Kidney (tissue), 14 donors: Measurements from ENCODE around the gene VRTN. TPM values are rescaled to one million over a fixed set of nuclear protein-coding genes. Genes with fewer than 3 reads are reported as not detected.

ENCODE experiments used
- DNase-seq, 5 donors: peaks; one replicate each; pipeline ENCODE4 v3.0.0-alpha.2; 2013 to 2020
- FAIRE-seq: peaks from 2 replicates; lab custom pipeline; 2012; peaks lifted over from hg19 to GRCh38; lab: Jason Lieb, UNC
- H3K27ac ChIP-seq, 2 donors: one replicate each; pipeline ENCODE4 v1.7.0; 2013; ENCODE audit warnings: low read depth in 2 of 2, low read length in 2 of 2, inconsistent platforms in 1 of 2
- H3K27me3 ChIP-seq: one replicate; pipeline ENCODE4 v1.7.1; 2013; ENCODE audit warnings: low read length, inconsistent platforms; ENCODE audit not compliant: control insufficient read depth, insufficient read depth
- H3K36me3 ChIP-seq, 3 donors: one replicate each; pipeline versions ENCODE4 v1.7.0 to v1.7.1; 2013; ENCODE audit warnings: low read length in 3 of 3, control low read depth in 1 of 3, inconsistent platforms in 1 of 3; ENCODE audit not compliant: insufficient read depth in 3 of 3, control insufficient read depth in 2 of 3
- H3K4me1 ChIP-seq, 3 donors: one replicate each; pipeline versions ENCODE4 v1.7.0 to v1.7.1; 2013; ENCODE audit warnings: low read length in 3 of 3, inconsistent platforms in 1 of 3, low read depth in 1 of 3; ENCODE audit not compliant: control insufficient read depth in 2 of 3, insufficient read depth in 2 of 3
- H3K4me3 ChIP-seq, 3 donors: one replicate each; pipeline versions ENCODE4 v1.7.0 to v1.8.1; 2013; ENCODE audit warnings: low read length in 3 of 3, control low read depth in 1 of 3, inconsistent platforms in 1 of 3
- H3K9ac ChIP-seq, 3 donors: one replicate each; pipeline versions ENCODE4 v1.7.0 to v1.7.1; 2013; ENCODE audit warnings: low read length in 3 of 3, control low read depth in 1 of 3, inconsistent platforms in 1 of 3
- H3K9me3 ChIP-seq, 3 donors: one replicate each; pipeline versions ENCODE4 v1.7.0 to v1.7.1; 2013; ENCODE audit warnings: low read length in 3 of 3, control low read depth in 1 of 3, inconsistent platforms in 1 of 3; ENCODE audit not compliant: control insufficient read depth in 2 of 3, insufficient read depth in 1 of 3
- intact Hi-C: fragments of 100-400 bp; cut with DNase I; formaldehyde crosslinking; loops from one replicate; pipeline ENCODE4 v1.11.1; 2022
- polyA plus RNA-seq: library from polyadenylated mRNA; stranded (reverse); fragments of 350-450 nt; fragmentation: Illumina TruSeq; extraction: RNeasy Lipid Tissue Mini Kit (QIAGEN cat#74804); gene quantifications from one replicate; pipeline ENCODE4 v1.2.3, GENCODE V29; 2014; ENCODE audit warnings: low read depth, low replicate concordance; ENCODE audit not compliant: insufficient read depth
- total RNA-seq: library from RNA; stranded (reverse); fragmentation: NEBNext Ultra II Directional; extraction: Animal tissue kit (Norgen Biotek cat#: 25700); gene quantifications from one replicate; pipeline ENCODE4 v1.2.1, GENCODE V29; 2021
- TF ChIP-seq, protein P1 (sequence below): IDR thresholded peaks from 3 replicates; pipeline ENCODE4 v1.5.1; 2012; ENCODE audit warnings: mild to moderate bottlenecking, moderate library complexity, borderline replicate concordance; ENCODE audit not compliant: insufficient read depth; ENCODE audit errors: extremely low read depth
- donor health status: control.
- donor health status: control.
- donor health status: control.
- donor health status: control.
- donor health status: control.
- donor health status: DM: yes; HTN: yes; CAD: no.
- donor health status: Normal renal cell carcinoma (clear cell type).

Gene VRTN
- total and polyA plus RNA-seq, 2 donors from 2014 or later, result not detected

DNA sequence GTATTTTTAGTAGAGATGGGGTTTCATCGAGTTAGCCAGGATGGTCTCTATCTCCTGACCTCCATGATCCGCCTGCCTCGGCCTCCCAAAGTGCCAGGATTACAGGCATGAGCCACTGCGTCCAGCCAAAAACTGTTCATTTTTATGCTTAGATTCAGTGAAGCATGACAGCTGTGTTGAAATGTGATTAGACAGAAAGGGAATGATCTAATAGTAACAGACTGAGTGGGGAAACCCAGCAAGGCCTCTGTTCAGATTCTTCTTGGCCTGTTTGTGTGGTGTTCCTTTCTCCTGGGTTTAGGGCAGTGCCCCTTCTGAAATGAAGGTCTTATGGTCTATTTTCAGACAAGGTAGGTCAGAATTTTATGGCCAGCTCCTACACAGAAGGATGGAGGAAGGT is 33.7 kb upstream of the VRTN start:
- TF ChIP-seq, protein P1, sequence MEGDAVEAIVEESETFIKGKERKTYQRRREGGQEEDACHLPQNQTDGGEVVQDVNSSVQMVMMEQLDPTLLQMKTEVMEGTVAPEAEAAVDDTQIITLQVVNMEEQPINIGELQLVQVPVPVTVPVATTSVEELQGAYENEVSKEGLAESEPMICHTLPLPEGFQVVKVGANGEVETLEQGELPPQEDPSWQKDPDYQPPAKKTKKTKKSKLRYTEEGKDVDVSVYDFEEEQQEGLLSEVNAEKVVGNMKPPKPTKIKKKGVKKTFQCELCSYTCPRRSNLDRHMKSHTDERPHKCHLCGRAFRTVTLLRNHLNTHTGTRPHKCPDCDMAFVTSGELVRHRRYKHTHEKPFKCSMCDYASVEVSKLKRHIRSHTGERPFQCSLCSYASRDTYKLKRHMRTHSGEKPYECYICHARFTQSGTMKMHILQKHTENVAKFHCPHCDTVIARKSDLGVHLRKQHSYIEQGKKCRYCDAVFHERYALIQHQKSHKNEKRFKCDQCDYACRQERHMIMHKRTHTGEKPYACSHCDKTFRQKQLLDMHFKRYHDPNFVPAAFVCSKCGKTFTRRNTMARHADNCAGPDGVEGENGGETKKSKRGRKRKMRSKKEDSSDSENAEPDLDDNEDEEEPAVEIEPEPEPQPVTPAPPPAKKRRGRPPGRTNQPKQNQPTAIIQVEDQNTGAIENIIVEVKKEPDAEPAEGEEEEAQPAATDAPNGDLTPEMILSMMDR, result no peak
- H3K9me3 ChIP-seq, result no peaks in the 10 kb centered on the region
- intact Hi-C loops, result no loop called here
- peak in 1 of 5 donors; percentile 16 for DNase-seq
- H3K4me3 ChIP-seq, result no peak overlapping the region
- no peak overlapping the region for H3K27ac ChIP-seq
- H3K9ac ChIP-seq, result no peak overlapping the region
- no peak for FAIRE-seq
- H3K27me3 ChIP-seq, result no peaks in the 10 kb centered on the region
- peaks cover 0 to 4% (median 0%) of the 10 kb centered on the region in 3 donors for H3K4me1 ChIP-seq
- no peaks in the 10 kb centered on the region for H3K36me3 ChIP-seq

DNA sequence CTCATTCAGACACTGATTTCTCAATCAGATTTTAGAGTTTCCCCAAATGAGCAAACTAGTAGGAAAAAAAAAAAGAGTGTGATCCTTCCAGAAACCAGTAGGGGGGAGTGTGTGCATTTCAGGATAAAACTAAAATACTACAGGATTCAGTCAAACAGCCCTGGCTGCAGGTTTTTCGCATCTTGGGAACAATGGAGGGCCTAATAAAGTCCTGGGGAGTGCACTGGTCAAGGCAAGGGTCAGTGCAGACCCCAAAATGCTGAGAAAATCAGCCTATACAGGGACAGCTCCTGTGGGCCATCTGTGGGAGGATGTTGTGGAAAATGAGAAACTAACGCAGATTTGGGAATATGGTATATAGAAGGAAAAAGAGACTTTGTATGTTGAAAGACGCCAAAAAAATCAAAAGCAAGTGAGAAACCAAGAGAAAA is 23.3 kb upstream of the VRTN start:
- DNase-seq (peak in 2 of 5 donors; percentile 37 to 70), FAIRE-seq (no peak)
- H3K27ac ChIP-seq, result no peak overlapping the region
- no peaks in the 10 kb centered on the region for H3K27me3 ChIP-seq
- H3K4me3 ChIP-seq, result no peak overlapping the region
- intact Hi-C loops, result no loop called here
- no peaks in the 10 kb centered on the region for H3K9me3 ChIP-seq
- no peaks in the 10 kb centered on the region for H3K36me3 ChIP-seq
- TF ChIP-seq, protein P1, result peak; percentile 34
- no peak overlapping the region for H3K9ac ChIP-seq
- H3K4me1 ChIP-seq, result no peaks in the 10 kb centered on the region

DNA sequence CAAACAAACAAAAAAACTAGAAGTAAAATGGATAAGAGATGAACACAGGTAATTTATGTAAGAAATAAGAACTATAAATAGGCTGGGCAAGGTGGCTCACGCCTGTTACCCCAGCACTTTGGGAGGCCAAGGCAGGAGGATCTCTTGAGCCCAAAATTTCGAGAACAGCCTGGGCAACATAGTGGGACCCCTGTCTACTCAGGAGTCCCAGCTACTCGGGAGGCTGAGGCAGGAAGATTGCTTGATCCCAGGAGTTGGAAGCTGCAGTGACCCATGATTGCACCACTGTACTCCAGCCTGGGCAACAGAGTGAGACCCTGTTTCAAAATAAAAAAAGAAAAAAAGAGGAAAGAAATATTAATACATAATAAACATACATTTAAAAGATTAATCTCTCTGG is 22.8 kb upstream of the VRTN start:
- FAIRE-seq, result no peak
- Histone ChIP-seq H3K4me1 (no peaks in the 10 kb centered on the region), H3K4me3 (no peak overlapping the region), H3K9ac (no peak overlapping the region), H3K27me3 (no peaks in the 10 kb centered on the region), H3K27ac (no peak overlapping the region), H3K36me3 (no peaks in the 10 kb centered on the region), H3K9me3 (no peaks in the 10 kb centered on the region)
- TF ChIP-seq, protein P1, result no peak
- no peak for DNase-seq
- intact Hi-C loops, result no loop called here
